Coronary artery (tissue), 2 donors: Measurements from ENCODE around the gene PPP3CA.

Experiments used
- DNase-seq: peaks from one replicate; pipeline ENCODE4 v3.0.0-alpha.2; 2017; ENCODE audit warnings: low spot score
- H3K27ac ChIP-seq, 2 donors: fragments of 200-600 bp; sonication (generic); one replicate each; pipeline ENCODE4 v1.5.1; 2016 to 2019
- H3K4me3 ChIP-seq: fragments of 200-600 bp; sonication (generic); 2 replicates; pipeline ENCODE4 v1.5.1; 2016; ENCODE audit warnings: mild to moderate bottlenecking, moderate library complexity
- TF ChIP-seq, protein P1 (sequence below): fragments of 200-600 bp; sonication (generic); IDR thresholded peaks from one replicate; pipeline ENCODE4 v1.5.1; 2019; ENCODE audit warnings: antibody characterized with exemption

Gene PPP3CA

DNA sequence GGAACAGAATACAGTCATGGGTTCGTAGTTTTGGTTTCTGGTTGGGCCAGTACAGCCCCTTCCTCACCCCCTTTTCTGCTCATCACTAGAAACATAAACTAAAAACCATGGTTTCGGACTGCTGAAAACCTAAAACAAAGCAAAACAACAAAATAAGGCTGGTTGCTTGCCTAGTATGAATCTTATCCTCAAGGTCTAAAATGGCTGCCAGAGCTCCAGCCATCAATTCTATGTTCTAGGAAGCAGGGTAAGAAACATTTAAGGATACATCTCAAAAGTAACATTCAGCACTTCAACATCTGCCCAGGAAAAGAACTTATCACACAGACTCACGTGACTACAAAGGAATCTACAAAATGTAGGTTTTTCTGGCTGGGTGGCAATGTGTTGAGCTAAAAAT is 31.5 kb downstream of the PPP3CA start:
- H3K27ac ChIP-seq = no peak overlapping the region
- no peak overlapping the region for H3K4me3 ChIP-seq
- TF ChIP-seq, protein P1, sequence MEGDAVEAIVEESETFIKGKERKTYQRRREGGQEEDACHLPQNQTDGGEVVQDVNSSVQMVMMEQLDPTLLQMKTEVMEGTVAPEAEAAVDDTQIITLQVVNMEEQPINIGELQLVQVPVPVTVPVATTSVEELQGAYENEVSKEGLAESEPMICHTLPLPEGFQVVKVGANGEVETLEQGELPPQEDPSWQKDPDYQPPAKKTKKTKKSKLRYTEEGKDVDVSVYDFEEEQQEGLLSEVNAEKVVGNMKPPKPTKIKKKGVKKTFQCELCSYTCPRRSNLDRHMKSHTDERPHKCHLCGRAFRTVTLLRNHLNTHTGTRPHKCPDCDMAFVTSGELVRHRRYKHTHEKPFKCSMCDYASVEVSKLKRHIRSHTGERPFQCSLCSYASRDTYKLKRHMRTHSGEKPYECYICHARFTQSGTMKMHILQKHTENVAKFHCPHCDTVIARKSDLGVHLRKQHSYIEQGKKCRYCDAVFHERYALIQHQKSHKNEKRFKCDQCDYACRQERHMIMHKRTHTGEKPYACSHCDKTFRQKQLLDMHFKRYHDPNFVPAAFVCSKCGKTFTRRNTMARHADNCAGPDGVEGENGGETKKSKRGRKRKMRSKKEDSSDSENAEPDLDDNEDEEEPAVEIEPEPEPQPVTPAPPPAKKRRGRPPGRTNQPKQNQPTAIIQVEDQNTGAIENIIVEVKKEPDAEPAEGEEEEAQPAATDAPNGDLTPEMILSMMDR = no peak
- DNase-seq = no peak

DNA sequence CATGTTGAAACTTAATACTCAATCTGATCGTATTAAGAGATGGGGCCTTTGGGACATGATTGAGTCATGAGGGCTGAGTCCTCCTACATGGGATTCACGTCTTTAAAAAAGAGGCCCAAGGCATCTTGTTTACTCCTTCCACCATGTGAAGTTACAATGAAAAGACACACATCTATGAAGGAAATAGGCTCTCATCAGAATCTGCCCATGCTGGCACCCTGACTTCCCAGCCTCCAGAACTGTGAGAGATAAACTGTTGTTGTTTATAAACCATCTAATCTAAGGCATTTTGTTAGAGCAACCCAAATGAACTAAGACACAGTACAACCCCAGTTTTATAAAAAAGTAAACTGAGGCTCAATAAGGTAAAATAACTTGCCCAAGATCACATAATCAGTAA is 32.3 kb downstream of the PPP3CA start:
- DNase-seq = no peak
- TF ChIP-seq, protein P1 = no peak
- Histone ChIP-seq H3K27ac (no peak overlapping the region), H3K4me3 (no peak overlapping the region)

GRCh38 chr4:101309925-101310324 is 37.4 kb downstream of the PPP3CA start:
- TF ChIP-seq, protein P1 = no peak
- no peak for DNase-seq
- Histone ChIP-seq H3K27ac (no peak overlapping the region), H3K4me3 (no peak overlapping the region)

DNA sequence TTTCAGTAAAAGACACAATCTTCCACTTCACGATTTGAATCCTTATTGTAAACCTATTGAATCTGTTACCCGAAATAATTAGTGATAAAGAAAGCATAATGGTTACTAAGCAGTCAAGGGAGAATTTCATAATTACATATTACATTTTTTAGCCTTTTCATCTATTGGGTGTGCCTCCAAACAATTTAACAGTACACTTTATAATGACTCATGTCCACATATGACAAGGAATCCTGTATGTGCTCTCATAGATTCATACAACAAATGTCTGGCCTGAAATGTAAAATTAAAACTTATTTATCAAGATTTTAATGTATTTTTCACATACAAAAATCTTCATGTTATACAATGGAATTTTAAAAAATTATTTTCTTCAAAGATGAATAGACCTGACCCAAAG is 39.4 kb downstream of the PPP3CA start:
- no peak for DNase-seq
- no peak overlapping the region for H3K4me3 ChIP-seq
- TF ChIP-seq, protein P1 = no peak
- no peak overlapping the region for H3K27ac ChIP-seq

DNA sequence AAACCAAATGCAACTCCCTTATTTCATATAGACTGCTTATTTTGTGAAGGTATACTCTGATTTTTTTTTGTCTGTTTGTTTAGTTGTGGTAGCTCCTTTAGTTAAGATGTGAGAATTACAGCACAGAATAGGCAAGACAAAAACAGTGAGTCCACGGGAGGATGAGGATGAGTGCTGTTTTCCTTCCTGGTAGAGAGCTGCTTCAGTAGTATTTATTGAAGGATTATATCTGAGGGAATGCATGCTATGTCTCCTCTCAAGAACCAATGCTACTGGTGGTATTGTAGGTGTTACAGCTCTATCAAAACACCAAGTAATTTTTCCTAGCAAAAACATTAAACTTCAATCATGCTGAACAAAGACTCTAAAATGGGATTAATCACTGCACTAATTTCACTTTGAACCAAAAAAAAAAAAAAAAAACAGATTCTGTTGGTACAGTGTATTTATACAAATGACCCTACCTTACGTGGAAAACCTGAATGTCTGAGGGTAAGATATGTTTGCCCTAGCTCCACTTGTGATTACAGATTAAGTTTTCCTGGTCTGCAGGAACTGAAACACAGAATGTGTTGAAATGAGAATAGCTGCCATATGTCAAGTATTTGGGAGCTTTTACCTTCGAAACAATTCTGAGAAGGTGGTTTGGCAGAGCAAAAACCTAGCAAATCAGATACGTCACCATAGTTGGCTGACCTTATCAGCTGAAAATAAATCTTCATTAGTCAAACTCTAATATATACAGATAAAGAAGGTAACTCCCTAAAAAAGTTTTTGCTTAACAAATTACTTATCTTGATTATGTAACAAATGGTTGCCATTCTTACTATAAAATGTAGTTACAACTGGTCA is 40.3 kb downstream of the PPP3CA start:
- DNase-seq = no peak
- TF ChIP-seq, protein P1 = no peak
- H3K4me3 ChIP-seq = no peak overlapping the region
- no peak overlapping the region for H3K27ac ChIP-seq

DNA sequence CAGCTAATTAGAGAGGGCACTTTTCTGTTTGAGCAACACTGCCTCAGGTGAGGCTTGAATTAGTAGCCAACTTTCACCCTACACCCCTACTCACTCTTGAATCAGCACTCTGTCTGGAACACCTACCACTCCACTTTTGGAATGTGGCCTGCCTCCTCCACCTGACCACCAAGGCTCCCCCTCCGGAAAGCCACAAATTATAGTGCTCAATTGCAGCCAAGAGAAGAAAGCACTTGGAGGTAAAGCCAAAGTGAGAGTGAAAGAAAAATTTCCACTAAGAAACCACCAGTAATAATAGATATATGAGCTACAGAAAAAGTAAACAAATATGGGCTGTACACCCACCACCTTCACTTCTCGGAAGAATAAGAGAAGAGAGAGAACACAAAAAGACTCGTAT is 41.1 kb downstream of the PPP3CA start:
- TF ChIP-seq, protein P1 = no peak
- H3K4me3 ChIP-seq = no peak overlapping the region
- H3K27ac ChIP-seq = no peak overlapping the region
- DNase-seq = no peak

DNA sequence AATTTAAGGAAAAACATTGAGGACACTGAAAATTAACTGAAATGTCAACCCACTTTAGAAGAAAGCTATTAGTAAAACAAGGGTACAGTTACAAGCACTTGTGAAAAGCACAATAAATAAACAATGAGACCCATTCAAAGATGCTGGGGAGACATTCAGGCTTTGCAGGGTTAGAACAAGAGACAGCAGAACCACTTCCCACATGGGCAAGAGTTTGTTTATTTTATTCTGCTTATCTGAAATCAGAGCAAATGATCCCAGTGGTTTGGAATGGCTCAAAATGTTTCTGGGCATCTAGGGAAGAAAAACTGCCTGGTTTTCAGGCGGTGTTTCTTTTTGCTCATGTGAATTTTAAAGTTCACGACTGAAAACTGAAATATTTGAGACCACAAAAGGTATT is 42.4 kb downstream of the PPP3CA start:
- no peak overlapping the region for H3K4me3 ChIP-seq
- TF ChIP-seq, protein P1 = no peak
- H3K27ac ChIP-seq = peak overlapping the region in 1 of 2 donors; percentile 12
- no peak for DNase-seq
